IPS-18c (cell line): ENCODE results near the gene MUC20.
"Not testable (repeated sequence)": the region's sequence is repeated elsewhere in the genome, so short reads cannot be mapped to it uniquely, and the experiment has no call there.

Experiments
- H3K4me3 ChIP-seq: 2 replicates; pipeline ENCODE4 v1.7.0; 2013; ENCODE audit warnings: low read depth, mild to moderate bottlenecking, low read length, moderate library complexity; ENCODE audit not compliant: insufficient read depth
- H3K9me3 ChIP-seq: one replicate; pipeline ENCODE4 v1.6.1; 2013; ENCODE audit warnings: mild to moderate bottlenecking, low read length, moderate library complexity; ENCODE audit not compliant: control insufficient read depth, insufficient read depth

Gene MUC20

DNA sequence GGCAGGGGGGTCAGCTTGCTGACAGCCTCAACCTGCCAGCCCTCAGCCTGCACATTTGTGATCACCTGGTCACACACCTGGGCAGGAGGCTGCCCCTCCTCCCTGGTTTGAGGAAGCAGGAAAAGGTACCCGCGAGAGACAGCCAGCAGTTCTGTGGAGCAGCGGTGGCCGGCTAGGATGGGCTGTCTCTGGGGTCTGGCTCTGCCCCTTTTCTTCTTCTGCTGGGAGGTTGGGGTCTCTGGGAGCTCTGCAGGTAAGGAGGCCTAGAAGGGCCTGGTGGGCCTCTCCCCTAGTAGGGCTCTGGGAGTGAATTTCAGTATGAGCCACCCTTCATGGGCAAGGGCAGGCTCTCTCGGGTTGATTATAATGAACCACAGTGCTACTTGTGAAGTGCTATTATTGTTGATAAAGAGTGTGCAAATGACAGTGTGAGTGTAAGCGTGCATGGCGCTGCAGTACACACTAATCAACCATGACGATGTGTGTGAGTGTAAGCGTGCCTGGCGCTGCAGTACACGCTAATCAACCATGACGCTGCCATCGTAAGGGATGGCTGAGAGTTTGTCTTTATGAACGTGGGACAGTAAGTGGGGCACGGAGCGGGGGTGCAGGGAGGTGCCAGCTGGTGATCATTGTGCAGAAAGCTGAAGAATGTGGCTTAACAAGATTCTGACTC lies at the start of gene MUC20:
TSS of gene MUC20 (plus strand) at position 148 of the 676 bp plus-strand sequence. CDS start at position 178, 30 bp downstream.
- not testable (repeated sequence) for H3K4me3 ChIP-seq, H3K9me3 ChIP-seq

DNA sequence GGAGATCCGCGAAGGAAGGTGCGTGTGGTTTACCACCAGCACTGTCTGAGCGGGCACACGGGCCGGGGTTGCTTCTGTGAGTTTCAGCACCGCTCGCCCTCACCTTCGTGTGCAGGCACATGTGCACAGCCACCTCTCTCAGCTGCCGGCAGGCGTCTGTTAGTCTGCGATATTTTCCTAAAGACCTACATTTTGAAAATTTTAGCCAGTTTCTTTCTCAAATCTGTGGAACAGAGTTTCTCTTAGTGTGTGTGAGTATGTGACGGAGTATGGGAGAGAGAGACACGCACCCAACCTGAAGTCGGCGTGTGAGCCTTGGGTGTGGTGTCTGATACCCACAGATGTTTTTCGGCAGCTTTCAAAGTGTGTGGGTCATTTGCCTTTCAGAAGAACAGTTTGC lies 49.5 kb upstream of the MUC20 start:
- not testable (repeated sequence) for H3K4me3 ChIP-seq, H3K9me3 ChIP-seq

- H3K9me3 ChIP-seq, H3K4me3 ChIP-seq: not testable (repeated sequence)
Measured at GRCh38 chr3:195673711-195674110, 47.1 kb upstream of the MUC20 start.

DNA sequence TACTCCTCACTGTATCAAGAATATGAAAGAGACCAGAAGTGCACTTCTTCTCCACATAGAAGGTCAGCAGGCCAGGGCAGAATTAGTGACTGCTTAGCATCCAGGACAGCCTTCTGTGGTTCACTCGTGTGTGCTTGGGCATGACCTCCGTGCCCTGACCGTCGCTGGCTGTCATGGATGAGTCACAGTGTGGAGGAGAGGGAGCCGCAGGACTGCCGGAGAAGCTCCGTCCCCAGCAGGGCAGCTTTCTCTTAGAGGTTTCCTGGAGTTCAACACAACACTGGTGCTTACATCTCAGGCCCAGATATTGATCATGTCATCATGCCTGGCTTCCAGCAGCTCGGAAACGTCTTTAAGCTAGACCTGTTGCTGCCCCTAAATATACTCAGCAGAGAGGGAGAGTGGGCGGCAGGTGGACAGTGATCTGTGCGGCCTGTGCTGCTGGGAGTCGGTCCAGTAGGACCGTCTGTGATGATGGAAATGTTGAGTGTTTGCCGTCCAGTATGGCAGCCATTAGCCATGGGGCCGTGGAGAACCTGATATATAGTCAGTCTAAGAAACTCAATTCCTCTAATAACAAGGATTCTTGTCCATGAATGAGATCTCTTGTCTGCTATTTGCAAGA lies 42.3 kb upstream of the MUC20 start:
- H3K4me3 ChIP-seq, H3K9me3 ChIP-seq: not testable (repeated sequence)

- not testable (repeated sequence) for H3K9me3 ChIP-seq, H3K4me3 ChIP-seq
Measured at GRCh38 chr3:195680690-195681089, 40.1 kb upstream of the MUC20 start.

DNA sequence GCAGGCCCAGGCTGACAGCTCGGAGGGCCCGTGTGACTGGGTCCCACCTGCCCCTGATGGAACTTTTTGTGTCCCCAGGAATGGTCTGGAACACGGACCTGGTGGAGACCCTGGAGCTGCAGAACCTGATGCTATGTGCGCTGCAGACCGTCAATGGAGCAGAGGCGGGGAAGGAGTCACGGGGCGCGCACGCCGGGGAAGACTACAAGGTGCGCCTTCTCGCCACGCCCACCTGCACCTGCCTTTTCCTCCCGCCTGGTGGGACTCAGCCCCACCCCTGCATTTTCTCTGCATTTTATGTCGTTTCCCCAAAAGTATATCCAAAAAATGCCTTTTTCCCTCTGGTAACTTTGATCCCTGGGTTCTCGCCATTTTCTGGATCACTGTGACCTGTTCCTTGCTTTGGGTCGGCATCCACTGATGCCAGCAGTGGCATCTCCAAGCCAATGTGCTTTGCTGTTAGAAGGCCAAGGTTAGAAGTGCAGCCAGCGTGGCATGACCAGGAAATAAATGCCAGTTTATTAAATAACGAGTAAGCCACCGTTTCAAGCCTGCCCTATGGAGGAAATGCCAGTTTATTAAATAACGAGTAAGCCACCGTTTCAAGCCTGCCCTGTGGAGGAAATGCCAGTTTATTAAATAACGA lies 39.2 kb upstream of the MUC20 start:
- H3K4me3 ChIP-seq, H3K9me3 ChIP-seq: not testable (repeated sequence)

DNA sequence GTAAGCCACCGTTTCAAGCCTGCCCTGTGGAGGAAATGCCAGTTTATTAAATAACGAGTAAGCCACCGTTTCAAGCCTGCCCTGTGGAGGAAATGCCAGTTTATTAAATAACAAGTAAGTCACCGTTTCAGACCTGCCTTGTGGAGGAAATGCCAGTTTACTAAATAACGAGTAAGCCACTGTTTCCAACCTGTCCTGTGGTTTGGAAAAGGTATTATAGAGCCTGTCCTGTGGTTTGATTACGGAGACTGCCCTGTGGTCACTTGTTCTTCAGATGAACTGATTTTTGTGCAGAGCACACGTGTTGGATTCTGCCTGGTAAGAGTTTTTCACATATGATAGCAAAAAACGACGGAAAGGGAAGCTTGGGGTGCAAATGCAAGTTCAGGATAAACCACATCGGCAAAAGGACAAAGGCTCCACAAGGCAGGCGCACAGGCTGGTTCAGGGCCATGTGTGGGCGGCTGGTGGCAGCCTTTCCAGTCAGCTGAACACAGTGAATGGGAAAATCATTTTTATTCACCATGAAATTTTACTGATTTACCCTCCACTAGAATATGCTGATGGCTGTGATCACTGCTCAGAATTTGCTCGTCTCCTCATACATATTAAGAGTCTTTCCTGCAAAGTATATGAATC lies 38.6 kb upstream of the MUC20 start:
- not testable (repeated sequence) for H3K4me3 ChIP-seq, H3K9me3 ChIP-seq

DNA sequence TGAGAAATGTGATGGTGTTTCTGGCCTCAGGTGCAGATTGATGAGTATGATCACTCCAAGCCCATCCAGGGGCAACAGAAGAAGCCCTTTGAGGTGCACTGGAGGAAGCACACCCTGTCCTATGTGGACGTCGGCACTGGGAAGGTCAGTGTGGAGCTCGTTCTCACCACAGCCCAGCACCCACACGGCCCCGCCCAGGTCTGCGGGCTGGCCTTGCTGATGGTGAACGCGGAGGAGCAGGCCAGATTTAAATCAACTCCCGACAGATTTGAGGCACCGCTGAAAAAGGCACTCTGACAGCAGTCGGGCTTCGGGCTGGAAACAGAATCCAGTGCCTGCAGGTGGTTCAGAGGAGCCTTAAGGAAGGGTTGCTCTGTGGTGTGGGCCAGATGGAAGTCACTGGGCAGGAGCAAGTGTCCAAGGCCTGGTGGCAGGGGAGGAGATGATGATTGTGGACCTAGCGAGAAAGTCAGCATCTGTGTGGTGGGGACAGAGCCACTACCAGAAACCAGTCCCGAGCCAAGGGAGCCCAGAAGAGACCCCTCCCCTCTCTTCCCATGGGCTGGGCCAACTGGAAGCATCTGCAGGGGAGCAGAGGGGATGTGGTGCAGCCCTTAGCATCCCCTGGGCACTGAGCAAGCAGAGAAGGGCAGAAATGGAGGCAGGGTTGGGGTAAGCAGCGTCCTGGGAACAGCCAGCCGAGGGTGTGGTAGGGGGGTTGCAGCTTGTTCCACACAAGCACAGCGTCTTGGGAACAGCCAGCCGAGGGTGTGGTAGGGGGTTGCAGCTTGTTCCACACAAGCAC lies 36.9 kb upstream of the MUC20 start:
- H3K4me3 ChIP-seq, H3K9me3 ChIP-seq: not testable (repeated sequence)

DNA sequence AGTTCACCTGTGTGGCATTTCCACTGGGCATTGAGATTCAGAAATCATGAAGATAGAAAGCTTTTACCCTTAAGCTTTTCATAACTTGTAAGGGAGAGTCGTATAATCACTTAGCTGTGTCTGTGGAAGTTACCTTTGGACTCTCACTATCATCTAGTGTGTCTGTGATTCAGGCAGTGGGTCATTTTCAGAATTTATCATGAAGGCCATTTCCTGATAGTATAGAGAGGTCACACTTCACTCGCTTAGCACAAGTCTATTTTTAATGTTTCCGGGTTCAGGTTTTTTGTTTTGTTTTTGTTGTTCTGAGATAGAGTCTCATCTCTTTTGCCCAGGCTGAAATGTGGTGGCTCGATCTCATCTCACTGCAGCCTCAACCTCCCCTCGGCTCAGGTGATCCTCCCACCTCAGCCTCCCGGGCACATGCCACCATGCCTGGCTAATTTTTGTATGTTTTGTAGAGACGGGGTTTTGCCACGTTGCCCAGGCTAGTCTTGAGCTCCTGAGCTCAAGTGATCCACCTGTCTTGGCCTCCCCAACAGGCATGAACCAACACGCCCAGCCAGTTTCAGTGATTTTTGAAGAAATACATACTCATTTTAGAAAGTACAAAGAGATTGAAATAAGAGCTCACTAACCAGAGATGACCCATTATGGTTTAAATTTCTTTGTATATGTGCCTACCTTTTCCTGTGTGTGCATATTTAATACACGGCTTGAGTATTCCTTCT lies 36.1 kb upstream of the MUC20 start:
- H3K9me3 ChIP-seq, H3K4me3 ChIP-seq: not testable (repeated sequence)

GRCh38 chr3:195686537-195687208 lies 34.1 kb upstream of the MUC20 start:
- H3K4me3 ChIP-seq, H3K9me3 ChIP-seq: not testable (repeated sequence)

DNA sequence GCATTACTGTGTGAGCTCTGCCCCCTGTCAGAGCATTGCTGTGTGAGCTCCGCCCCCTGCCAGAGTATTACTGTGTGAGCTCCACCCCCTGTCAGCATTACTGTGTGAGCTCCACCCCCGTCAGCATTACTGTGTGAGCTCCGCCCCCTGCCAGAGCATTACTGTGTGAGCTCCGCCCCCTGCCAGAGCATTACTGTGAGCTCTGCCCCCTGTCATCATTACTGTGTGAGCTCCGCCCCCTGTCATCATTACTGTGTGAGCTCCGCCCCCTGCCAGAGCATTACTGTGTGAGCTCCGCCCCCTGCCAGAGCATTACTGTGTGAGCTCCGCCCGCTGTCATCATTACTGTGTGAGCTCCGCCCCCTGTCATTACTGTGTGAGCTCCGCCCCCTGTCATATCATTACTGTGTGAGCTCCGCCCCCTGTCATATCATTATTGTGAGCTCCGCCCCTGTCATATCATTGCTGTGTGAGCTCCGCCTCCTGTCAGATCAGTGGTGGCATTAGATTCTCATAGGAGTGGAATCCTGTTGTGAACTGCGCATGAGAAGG lies 33.5 kb upstream of the MUC20 start:
- H3K4me3 ChIP-seq, H3K9me3 ChIP-seq: not testable (repeated sequence)

DNA sequence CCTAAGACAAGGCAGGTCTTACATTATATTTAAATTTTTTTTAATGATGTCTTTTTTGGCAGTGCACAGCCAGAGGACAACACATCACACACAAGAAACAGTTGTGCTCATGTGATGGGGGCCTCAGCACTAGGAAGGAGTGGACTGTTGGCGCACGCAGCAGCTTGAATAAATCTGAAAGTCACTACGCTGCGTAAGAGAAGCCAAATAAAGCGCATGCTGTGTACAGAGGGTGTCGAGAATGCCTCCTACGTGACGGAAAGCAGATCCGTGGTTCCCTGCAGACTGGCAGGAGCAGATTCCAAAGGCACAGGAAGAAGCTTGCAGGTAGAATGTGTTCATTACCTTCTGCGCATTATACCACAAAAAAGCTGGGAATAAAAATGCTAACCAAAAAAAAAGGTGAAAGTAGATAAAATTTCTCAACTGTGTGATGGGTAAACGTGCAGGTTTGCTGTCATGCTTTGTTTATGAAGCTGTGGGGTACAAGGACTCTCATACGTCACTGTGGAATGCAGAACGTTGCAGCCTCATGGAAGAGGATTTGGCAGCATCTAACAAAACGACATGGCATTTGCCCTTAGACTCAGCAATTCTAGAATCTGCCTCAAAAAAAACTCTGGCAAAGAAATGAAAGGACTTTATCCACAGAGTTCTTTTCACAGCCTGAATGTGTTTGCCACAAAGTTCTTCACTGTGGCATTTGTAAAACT lies 32.2 kb upstream of the MUC20 start:
- not testable (repeated sequence) for H3K9me3 ChIP-seq, H3K4me3 ChIP-seq

- H3K4me3 ChIP-seq, H3K9me3 ChIP-seq: not testable (repeated sequence)
Measured at GRCh38 chr3:195689184-195690070, 31.4 kb upstream of the MUC20 start.

GRCh38 chr3:195690951-195691350 lies 29.8 kb upstream of the MUC20 start:
- no peak overlapping the region for H3K4me3 ChIP-seq
- H3K9me3 ChIP-seq = peaks cover 2% of the 10 kb centered on the region
